VCaP (cell line): ENCODE results near the gene MBNL3.

Source experiments
- H3K27ac ChIP-seq: fragments of 450-650 bp; 2 replicates; pipeline ENCODE4 v1.5.1; 2017
- CTCF ChIP-seq: fragments of 450-650 bp; conservative IDR thresholded peaks from 2 replicates; pipeline ENCODE4 v1.5.1; 2017; ENCODE audit warnings: mild to moderate bottlenecking, moderate library complexity

The MBNL3 gene

GRCh38 chrX:132406106-132406505, 82.7 kb downstream of the MBNL3 start:
- no peak overlapping the region for H3K27ac ChIP-seq
- TF ChIP-seq CTCF = no peak

- TF ChIP-seq CTCF = no peak
- no peak overlapping the region for H3K27ac ChIP-seq
Observed at GRCh38 chrX:132404266-132404665, 84.6 kb downstream of the MBNL3 start.

GRCh38 chrX:132401935-132402334, 86.9 kb downstream of the MBNL3 start:
- no peak for TF ChIP-seq CTCF
- no peak overlapping the region for H3K27ac ChIP-seq

- no peak overlapping the region for H3K27ac ChIP-seq
- no peak for TF ChIP-seq CTCF
Observed at GRCh38 chrX:132400706-132401105, 88.1 kb downstream of the MBNL3 start.

- no peak for TF ChIP-seq CTCF
- no peak overlapping the region for H3K27ac ChIP-seq
Observed at GRCh38 chrX:132395645-132396044, 93.2 kb downstream of the MBNL3 start.

- TF ChIP-seq CTCF = no peak
- H3K27ac ChIP-seq = no peak overlapping the region
Observed at GRCh38 chrX:132395026-132395425, 93.8 kb downstream of the MBNL3 start.

- no peak for TF ChIP-seq CTCF
- no peak overlapping the region for H3K27ac ChIP-seq
Observed at GRCh38 chrX:132394591-132394990, 94.2 kb downstream of the MBNL3 start.

GRCh38 chrX:132393992-132394391, 94.8 kb downstream of the MBNL3 start:
- no peak for TF ChIP-seq CTCF
- no peak overlapping the region for H3K27ac ChIP-seq
